WTC11 (cell line): ENCODE results near the gene PDZD8.

Experiments
- ATF2 ChIP-seq: sonication (generic); formaldehyde crosslinking; IDR thresholded peaks from 2 replicates; pipeline ENCODE4 v1.8.1; 2022; ENCODE audit warnings: low read depth, missing genetic modification reagents, borderline replicate concordance
- CBFB ChIP-seq: sonication (generic); formaldehyde crosslinking; IDR thresholded peaks from 2 replicates; pipeline ENCODE4 v1.8.1; 2022; ENCODE audit warnings: mild to moderate bottlenecking, low read depth, missing genetic modification reagents

DNA sequence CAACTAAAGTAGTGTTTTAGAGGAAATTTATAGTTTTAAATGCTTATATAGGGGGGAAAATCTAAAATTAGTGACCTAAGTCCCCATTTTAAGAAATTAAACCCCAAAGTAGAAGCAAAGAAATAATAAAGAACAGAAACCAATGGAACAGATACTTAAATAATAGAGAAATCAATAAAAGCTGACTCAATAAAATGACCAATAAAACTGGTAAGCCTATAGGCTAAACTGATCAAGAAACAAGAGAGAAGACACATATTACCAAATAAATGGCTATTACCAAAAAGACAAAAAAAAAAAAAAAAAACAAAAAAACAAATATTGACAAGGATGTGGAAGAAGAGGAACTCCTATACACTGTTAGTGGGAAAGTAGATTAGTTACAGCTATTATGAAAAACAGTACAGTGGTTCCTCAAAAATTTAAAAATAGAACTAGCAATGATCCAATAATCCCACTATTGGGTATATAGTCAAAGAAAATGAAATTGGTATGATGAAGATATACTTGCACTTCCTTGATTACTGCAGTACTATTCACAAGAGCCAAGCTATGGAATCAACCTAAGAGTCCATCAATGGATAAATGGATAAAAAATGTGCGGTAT is 81.1 kb downstream of the PDZD8 start:
- TF ChIP-seq CBFB (CRISPR knock-in tag): no peak
- no peak for TF ChIP-seq ATF2
